ENCODE data around the gene MED13L. TPM values are rescaled to one million over a fixed set of nuclear protein-coding genes. Genes with fewer than 3 reads are reported as not detected.
"Not testable (repeated sequence)": the region's sequence is repeated elsewhere in the genome, so short reads cannot be mapped to it uniquely, and the experiment has no call there.

Gene MED13L
- polyA plus RNA-seq, 1 donor from 2014 or later: 10.7 TPM

GRCh38 chr12:116040402-116040801 lies 237.1 kb downstream of the MED13L start:
- no peak overlapping the region for H3K4me3 Mint-ChIP-seq
- H3K9me3 Mint-ChIP-seq: no peaks in the 10 kb centered on the region
- peaks cover 9% of the 10 kb centered on the region for H3K36me3 Mint-ChIP-seq
- H3K27me3 Mint-ChIP-seq: no peaks in the 10 kb centered on the region
- peaks cover 9 to 25% (median 14%) of the 10 kb centered on the region in 3 donors for H3K4me1 Mint-ChIP-seq
- no peak overlapping the region for H3K27ac Mint-ChIP-seq

- Mint-ChIP-seq H3K9me3 (no peaks in the 10 kb centered on the region), H3K4me1 (peaks cover 6 to 20% (median 11%) of the 10 kb centered on the region in 3 donors), H3K36me3 (peaks cover 9% of the 10 kb centered on the region), H3K27ac (no peak overlapping the region), H3K4me3 (no peak overlapping the region), H3K27me3 (no peaks in the 10 kb centered on the region)
These were observed 238.4 kb downstream of the MED13L start for GRCh38 chr12:116039081-116039480.

GRCh38 chr12:116037941-116038837 lies 239.3 kb downstream of the MED13L start:
- Mint-ChIP-seq H3K4me1 (peaks cover 6 to 13% (median 12%) of the 10 kb centered on the region in 3 donors), H3K36me3 (peaks cover 7% of the 10 kb centered on the region), H3K27me3 (no peaks in the 10 kb centered on the region), H3K4me3 (no peak overlapping the region), H3K27ac (no peak overlapping the region), H3K9me3 (no peaks in the 10 kb centered on the region)

GRCh38 chr12:116033765-116034164 lies 243.7 kb downstream of the MED13L start:
- H3K27ac Mint-ChIP-seq: no peak overlapping the region
- peaks cover 5 to 15% (median 10%) of the 10 kb centered on the region in 3 donors for H3K4me1 Mint-ChIP-seq
- peaks cover 10% of the 10 kb centered on the region for H3K36me3 Mint-ChIP-seq

GRCh38 chr12:116031624-116032023 lies 245.9 kb downstream of the MED13L start:
- H3K27me3 Mint-ChIP-seq, H3K27ac Mint-ChIP-seq, H3K4me3 Mint-ChIP-seq, H3K36me3 Mint-ChIP-seq, H3K9me3 Mint-ChIP-seq: not testable (repeated sequence)
- H3K4me1 Mint-ChIP-seq: peaks cover 18 to 31% (median 19%) of the 10 kb centered on the region in 3 donors

More at GRCh38 chr12:116033765-116034164, 243.7 kb downstream of the MED13L start:
- Mint-ChIP-seq H3K9me3 (no peaks in the 10 kb centered on the region), H3K27me3 (no peaks in the 10 kb centered on the region), H3K4me3 (no peak overlapping the region)

- Mint-ChIP-seq H3K4me3 (no peak overlapping the region), H3K4me1 (peaks cover 35 to 44% (median 38%) of the 10 kb centered on the region in 3 donors), H3K27me3 (no peaks in the 10 kb centered on the region), H3K36me3 (peaks cover 8% of the 10 kb centered on the region), H3K27ac (peak overlapping the region in 1 of 3 donors; percentile 51), H3K9me3 (no peaks in the 10 kb centered on the region)
These were observed 248.9 kb downstream of the MED13L start for GRCh38 chr12:116028619-116029018.

- Mint-ChIP-seq H3K27ac (peak overlapping the region in 1 of 3 donors; percentile 41), H3K4me1 (peaks cover 31 to 44% (median 38%) of the 10 kb centered on the region in 3 donors), H3K36me3 (peaks cover 6% of the 10 kb centered on the region), H3K9me3 (no peaks in the 10 kb centered on the region), H3K27me3 (no peaks in the 10 kb centered on the region), H3K4me3 (no peak overlapping the region)
These were observed 250.0 kb downstream of the MED13L start for GRCh38 chr12:116027551-116027821.

- Mint-ChIP-seq H3K9me3 (no peaks in the 10 kb centered on the region), H3K36me3 (peaks cover 2% of the 10 kb centered on the region), H3K4me3 (peak overlapping the region in 1 of 4 donors; percentile 4), H3K27ac (peak overlapping the region in 1 of 3 donors; percentile 41), H3K27me3 (no peaks in the 10 kb centered on the region), H3K4me1 (peaks cover 29 to 45% (median 38%) of the 10 kb centered on the region in 3 donors)
These were observed 250.5 kb downstream of the MED13L start for GRCh38 chr12:116026768-116027550.

GRCh38 chr12:116026346-116026745 lies 251.1 kb downstream of the MED13L start:
- H3K4me1 Mint-ChIP-seq: peaks cover 27 to 45% (median 38%) of the 10 kb centered on the region in 3 donors
- H3K27ac Mint-ChIP-seq: no peak overlapping the region

GRCh38 chr12:116024769-116025168 lies 252.7 kb downstream of the MED13L start:
- H3K4me3 Mint-ChIP-seq: no peak overlapping the region

More at GRCh38 chr12:116026346-116026745, 251.1 kb downstream of the MED13L start:
- no peaks in the 10 kb centered on the region for H3K27me3 Mint-ChIP-seq
- H3K9me3 Mint-ChIP-seq: no peaks in the 10 kb centered on the region
- H3K4me3 Mint-ChIP-seq: no peak overlapping the region
- H3K36me3 Mint-ChIP-seq: peaks cover 2% of the 10 kb centered on the region

GRCh38 chr12:116019415-116019814 lies 258.1 kb downstream of the MED13L start:
- Mint-ChIP-seq H3K27me3 (no peaks in the 10 kb centered on the region), H3K27ac (peak overlapping the region in 1 of 3 donors; percentile 13), H3K36me3 (peaks cover 3% of the 10 kb centered on the region), H3K4me1 (peaks cover 6 to 12% (median 6%) of the 10 kb centered on the region in 3 donors), H3K4me3 (no peak overlapping the region), H3K9me3 (no peaks in the 10 kb centered on the region)

More at GRCh38 chr12:116024769-116025168, 252.7 kb downstream of the MED13L start:
- Mint-ChIP-seq H3K27ac (no peak overlapping the region), H3K36me3 (no peaks in the 10 kb centered on the region), H3K4me1 (peaks cover 27 to 40% (median 38%) of the 10 kb centered on the region in 3 donors), H3K27me3 (no peaks in the 10 kb centered on the region), H3K9me3 (no peaks in the 10 kb centered on the region)

GRCh38 chr12:116018282-116018681 lies 259.2 kb downstream of the MED13L start:
- peaks cover 3% of the 10 kb centered on the region for H3K36me3 Mint-ChIP-seq
- H3K4me3 Mint-ChIP-seq: no peak overlapping the region
- H3K27ac Mint-ChIP-seq: no peak overlapping the region
- H3K27me3 Mint-ChIP-seq: no peaks in the 10 kb centered on the region
- no peaks in the 10 kb centered on the region for H3K9me3 Mint-ChIP-seq
- peaks cover 0 to 7% (median 4%) of the 10 kb centered on the region in 3 donors for H3K4me1 Mint-ChIP-seq

- peaks cover 0 to 4% (median 2%) of the 10 kb centered on the region in 3 donors for H3K4me1 Mint-ChIP-seq
- H3K4me3 Mint-ChIP-seq: no peak overlapping the region
- H3K36me3 Mint-ChIP-seq: peaks cover 10% of the 10 kb centered on the region
- no peaks in the 10 kb centered on the region for H3K9me3 Mint-ChIP-seq
- peak overlapping the region in 1 of 3 donors; percentile 29 for H3K27ac Mint-ChIP-seq
- H3K27me3 Mint-ChIP-seq: no peaks in the 10 kb centered on the region
These were observed 262.0 kb downstream of the MED13L start for GRCh38 chr12:116015525-116015924.

- Mint-ChIP-seq H3K4me1 (peaks cover 0 to 4% (median 2%) of the 10 kb centered on the region in 3 donors), H3K36me3 (peaks cover 7% of the 10 kb centered on the region), H3K27me3 (no peaks in the 10 kb centered on the region), H3K9me3 (no peaks in the 10 kb centered on the region), H3K27ac (no peak overlapping the region), H3K4me3 (no peak overlapping the region)
These were observed 264.7 kb downstream of the MED13L start for GRCh38 chr12:116012757-116013156.

- Mint-ChIP-seq H3K27ac (peak overlapping the region in 1 of 3 donors; percentile 80), H3K36me3 (peaks cover 7% of the 10 kb centered on the region), H3K9me3 (no peaks in the 10 kb centered on the region), H3K27me3 (no peaks in the 10 kb centered on the region), H3K4me3 (no peak overlapping the region), H3K4me1 (peaks cover 0 to 3% (median 2%) of the 10 kb centered on the region in 3 donors)
These were observed 266.3 kb downstream of the MED13L start for GRCh38 chr12:116011217-116011616.

Measured in IgD-negative memory B cell (primary cell).